ENCODE measurements around the gene EIF4G3. TPM values are rescaled to one million over a fixed set of nuclear protein-coding genes. Genes with fewer than 3 reads are reported as not detected.

Gene EIF4G3
- total RNA-seq, 4 donors from 2014 or later: 18.8 to 75.0 (median 34.9) TPM

DNA sequence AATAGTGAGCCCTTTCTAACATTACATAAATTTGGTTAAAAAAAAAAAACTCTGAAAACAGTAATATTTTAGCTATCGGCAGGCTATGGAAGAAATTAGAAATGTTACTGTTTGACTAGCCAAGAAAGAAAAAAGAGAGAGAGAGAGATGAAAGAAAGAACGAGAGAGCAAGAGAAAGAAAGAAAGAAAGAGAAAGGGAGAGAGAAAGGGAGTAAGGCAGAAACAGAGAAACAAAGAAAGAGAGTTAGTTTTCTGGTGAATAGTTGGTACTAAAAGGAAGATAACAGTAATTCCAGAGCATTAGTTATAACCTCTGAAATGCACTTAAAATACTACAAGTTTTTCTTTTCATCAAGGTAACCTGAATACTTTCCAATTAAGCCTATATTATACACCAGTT, 229.3 kb downstream of the EIF4G3 start:
- no peak for DNase-seq
- Histone ChIP-seq H3K27me3 (no peaks in the 10 kb centered on the region), H3K9me3 (no peaks in the 10 kb centered on the region), H3K36me3 (no peaks in the 10 kb centered on the region), H3K4me1 (no peaks in the 10 kb centered on the region), H3K4me3 (no peak overlapping the region), H3K27ac (no peak overlapping the region)
- TF ChIP-seq, protein P1, sequence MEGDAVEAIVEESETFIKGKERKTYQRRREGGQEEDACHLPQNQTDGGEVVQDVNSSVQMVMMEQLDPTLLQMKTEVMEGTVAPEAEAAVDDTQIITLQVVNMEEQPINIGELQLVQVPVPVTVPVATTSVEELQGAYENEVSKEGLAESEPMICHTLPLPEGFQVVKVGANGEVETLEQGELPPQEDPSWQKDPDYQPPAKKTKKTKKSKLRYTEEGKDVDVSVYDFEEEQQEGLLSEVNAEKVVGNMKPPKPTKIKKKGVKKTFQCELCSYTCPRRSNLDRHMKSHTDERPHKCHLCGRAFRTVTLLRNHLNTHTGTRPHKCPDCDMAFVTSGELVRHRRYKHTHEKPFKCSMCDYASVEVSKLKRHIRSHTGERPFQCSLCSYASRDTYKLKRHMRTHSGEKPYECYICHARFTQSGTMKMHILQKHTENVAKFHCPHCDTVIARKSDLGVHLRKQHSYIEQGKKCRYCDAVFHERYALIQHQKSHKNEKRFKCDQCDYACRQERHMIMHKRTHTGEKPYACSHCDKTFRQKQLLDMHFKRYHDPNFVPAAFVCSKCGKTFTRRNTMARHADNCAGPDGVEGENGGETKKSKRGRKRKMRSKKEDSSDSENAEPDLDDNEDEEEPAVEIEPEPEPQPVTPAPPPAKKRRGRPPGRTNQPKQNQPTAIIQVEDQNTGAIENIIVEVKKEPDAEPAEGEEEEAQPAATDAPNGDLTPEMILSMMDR (IDR thresholded peaks at IDR 0.05): no peak
- intact Hi-C loops (cut with DNase I; ENCODE audit: low total_unique reads): no loop called here

DNA sequence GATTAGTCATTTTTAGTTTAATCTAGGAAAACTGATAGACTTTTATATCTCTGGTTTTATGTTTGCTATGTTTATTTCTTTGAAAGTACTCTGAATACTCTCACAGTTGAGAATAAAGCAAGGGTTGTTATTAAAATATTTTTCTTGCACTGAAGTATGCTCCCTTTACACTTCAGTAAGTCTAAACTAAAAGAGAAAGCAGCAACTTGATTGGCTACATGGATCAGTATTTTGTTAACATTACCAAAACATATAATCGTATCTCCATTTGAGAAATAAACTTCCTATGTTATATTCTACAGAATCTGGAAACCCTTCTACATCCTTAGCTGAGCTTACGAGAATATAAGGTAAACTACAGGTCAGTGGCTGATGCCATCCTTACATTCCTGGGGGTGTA, 240.1 kb downstream of the EIF4G3 start:
- no peaks in the 10 kb centered on the region for H3K9me3 ChIP-seq
- H3K36me3 ChIP-seq: no peaks in the 10 kb centered on the region
- intact Hi-C loops (cut with DNase I; ENCODE audit: low total_unique reads): no loop called here
- no peak for DNase-seq
- TF ChIP-seq POLR2A (IDR thresholded peaks at IDR 0.05): no peak
- TF ChIP-seq, protein P1 (IDR thresholded peaks at IDR 0.05): no peak
- H3K4me3 ChIP-seq: peak overlapping the region in 1 of 2 donors; percentile 12
- no peaks in the 10 kb centered on the region for H3K27me3 ChIP-seq
- no peaks in the 10 kb centered on the region for H3K4me1 ChIP-seq
- H3K27ac ChIP-seq: peak overlapping the region in 1 of 2 donors; percentile 0

DNA sequence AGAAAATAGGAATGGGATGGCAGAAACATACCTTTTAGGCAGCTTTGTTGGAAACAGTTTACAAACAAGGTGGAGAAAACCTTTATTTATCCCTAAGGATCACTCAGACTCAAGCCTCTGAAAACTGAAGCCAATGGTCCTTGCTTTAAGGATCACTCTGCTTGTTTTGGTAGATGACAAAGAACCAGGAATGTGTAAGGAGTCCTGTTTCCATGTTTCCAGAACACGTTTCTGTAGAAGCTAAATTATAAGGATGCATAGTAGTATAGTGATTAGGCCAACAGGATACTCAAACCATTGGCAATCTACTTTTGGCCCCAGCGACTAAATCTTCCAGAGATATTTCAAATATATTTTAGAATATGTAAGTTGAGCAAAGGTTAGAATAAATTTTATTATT, 240.5 kb downstream of the EIF4G3 start:
- no peak for DNase-seq
- Histone ChIP-seq H3K27me3 (no peaks in the 10 kb centered on the region), H3K27ac (peak overlapping the region in 1 of 2 donors; percentile 0), H3K4me1 (no peaks in the 10 kb centered on the region), H3K36me3 (no peaks in the 10 kb centered on the region), H3K4me3 (no peak overlapping the region), H3K9me3 (no peaks in the 10 kb centered on the region)
- TF ChIP-seq POLR2A (IDR thresholded peaks at IDR 0.05): no peak
- TF ChIP-seq, protein P1 (IDR thresholded peaks at IDR 0.05): no peak
- intact Hi-C loops (cut with DNase I; ENCODE audit: low total_unique reads): no loop called here

DNA sequence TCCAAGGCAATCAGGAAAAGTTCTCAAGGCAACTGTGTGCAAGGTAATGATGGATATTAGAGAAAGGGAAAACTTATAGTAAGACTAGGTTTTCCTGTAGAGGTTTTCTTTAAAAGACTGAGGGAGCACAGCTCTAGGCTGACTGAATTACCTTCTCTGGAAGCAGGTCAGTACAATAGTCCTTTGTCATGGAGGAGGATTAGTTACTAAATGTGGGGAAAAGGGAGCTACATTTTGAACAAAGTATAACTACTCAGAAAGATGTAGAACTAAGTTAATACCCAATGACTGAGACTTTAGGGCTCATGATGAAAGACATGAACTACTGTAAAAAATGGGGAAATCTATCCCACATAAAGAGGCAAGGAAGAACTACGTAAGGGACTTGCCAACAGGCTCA, 241.0 kb downstream of the EIF4G3 start:
- intact Hi-C loops (cut with DNase I; ENCODE audit: low total_unique reads): no loop called here
- TF ChIP-seq POLR2A (IDR thresholded peaks at IDR 0.05): no peak
- TF ChIP-seq, protein P1 (IDR thresholded peaks at IDR 0.05): no peak
- Histone ChIP-seq H3K36me3 (no peaks in the 10 kb centered on the region), H3K27me3 (no peaks in the 10 kb centered on the region), H3K4me1 (no peaks in the 10 kb centered on the region), H3K27ac (no peak overlapping the region), H3K4me3 (no peak overlapping the region), H3K9me3 (no peaks in the 10 kb centered on the region)
- no peak for DNase-seq

DNA sequence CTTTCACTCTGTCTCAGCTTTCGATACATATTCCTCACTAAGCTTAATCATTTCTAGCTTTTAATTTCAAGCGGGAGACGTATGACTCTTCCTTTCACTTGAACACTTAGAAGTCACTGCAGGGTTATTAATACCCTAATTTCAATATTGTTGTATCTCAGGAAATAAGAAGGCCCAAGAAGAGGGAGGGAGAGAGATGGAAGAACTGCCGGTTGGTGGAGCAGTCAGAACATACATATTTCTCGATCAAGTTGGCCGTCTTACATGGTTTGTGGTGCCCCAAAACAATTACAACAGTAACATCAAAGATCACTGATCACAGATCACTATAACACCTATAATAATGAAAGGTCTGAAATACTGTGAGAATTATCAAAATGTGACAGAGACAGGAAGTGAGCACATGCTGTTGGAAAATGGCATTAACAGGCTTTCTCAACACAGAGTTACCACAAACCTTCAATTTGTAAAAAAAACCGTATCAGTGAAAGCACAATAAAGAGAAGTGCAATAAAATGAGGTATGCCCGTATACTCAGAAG, 244.2 kb downstream of the EIF4G3 start:
- no peak for DNase-seq
- H3K27ac ChIP-seq: no peak overlapping the region
- no peaks in the 10 kb centered on the region for H3K9me3 ChIP-seq
- H3K4me3 ChIP-seq: no peak overlapping the region
- H3K27me3 ChIP-seq: no peaks in the 10 kb centered on the region
- no peaks in the 10 kb centered on the region for H3K4me1 ChIP-seq
- H3K36me3 ChIP-seq: no peaks in the 10 kb centered on the region
- intact Hi-C loops (cut with DNase I; ENCODE audit: low total_unique reads): no loop called here
- no peak for TF ChIP-seq POLR2A (IDR thresholded peaks at IDR 0.05)
- TF ChIP-seq, protein P1 (IDR thresholded peaks at IDR 0.05): no peak
